GM12874 (cell line): ENCODE data around the gene PLIN5.

Experiments used
- TF ChIP-seq, protein P1 (sequence below): IDR thresholded peaks from 2 replicates; pipeline ENCODE4 v1.5.1; 2011; ENCODE audit warnings: low read depth, mild to moderate bottlenecking, control low read depth, low read length, moderate library complexity; ENCODE audit not compliant: insufficient read depth

PLIN5 gene

DNA sequence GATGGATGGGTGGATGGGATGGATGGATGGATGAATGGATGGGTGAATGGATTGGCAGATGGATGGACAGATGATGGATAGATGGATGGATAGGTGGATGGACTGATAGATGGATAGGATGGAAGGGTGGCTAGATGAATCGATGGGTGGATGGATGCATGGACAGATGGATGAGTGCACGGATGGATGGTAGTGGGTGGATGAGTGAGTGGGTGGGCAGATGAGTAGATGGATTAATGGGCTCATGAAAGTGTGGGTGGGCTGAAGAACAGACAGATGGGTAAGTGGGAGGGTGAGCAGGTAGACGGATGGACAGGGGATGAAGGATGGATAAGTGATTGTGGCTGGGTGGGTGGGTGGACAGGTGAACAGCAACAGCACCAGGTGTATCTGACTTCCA is 18.8 kb upstream of the PLIN5 start:
- TF ChIP-seq, protein P1, sequence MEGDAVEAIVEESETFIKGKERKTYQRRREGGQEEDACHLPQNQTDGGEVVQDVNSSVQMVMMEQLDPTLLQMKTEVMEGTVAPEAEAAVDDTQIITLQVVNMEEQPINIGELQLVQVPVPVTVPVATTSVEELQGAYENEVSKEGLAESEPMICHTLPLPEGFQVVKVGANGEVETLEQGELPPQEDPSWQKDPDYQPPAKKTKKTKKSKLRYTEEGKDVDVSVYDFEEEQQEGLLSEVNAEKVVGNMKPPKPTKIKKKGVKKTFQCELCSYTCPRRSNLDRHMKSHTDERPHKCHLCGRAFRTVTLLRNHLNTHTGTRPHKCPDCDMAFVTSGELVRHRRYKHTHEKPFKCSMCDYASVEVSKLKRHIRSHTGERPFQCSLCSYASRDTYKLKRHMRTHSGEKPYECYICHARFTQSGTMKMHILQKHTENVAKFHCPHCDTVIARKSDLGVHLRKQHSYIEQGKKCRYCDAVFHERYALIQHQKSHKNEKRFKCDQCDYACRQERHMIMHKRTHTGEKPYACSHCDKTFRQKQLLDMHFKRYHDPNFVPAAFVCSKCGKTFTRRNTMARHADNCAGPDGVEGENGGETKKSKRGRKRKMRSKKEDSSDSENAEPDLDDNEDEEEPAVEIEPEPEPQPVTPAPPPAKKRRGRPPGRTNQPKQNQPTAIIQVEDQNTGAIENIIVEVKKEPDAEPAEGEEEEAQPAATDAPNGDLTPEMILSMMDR: no peak

DNA sequence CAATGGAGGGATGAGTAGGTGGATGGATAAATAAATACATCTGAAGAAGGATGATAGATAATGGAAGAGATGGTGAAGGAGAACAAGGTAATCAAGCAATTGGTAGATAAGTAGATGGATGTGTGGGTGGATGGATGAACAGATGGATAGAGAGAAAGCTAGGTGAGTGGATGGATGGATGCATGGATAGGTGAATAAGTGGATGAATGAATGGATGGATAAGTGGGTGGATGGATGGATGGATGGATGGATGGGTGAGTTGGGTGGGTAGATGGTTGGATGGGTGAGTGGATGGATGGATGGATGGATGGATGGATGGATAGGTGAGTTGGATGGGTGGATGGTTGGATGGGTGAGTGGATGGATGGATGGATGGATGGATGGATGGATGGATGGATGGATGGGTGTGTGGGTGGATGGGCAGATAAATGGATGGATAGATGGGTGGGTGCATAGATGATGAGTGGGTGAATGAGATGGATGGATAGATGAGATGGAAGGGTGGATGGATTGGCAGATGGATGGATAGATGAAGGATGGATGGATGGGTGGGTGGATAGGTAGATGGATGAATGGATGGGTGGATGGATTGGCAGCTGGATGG is 18.2 kb upstream of the PLIN5 start:
- TF ChIP-seq, protein P1: no peak

DNA sequence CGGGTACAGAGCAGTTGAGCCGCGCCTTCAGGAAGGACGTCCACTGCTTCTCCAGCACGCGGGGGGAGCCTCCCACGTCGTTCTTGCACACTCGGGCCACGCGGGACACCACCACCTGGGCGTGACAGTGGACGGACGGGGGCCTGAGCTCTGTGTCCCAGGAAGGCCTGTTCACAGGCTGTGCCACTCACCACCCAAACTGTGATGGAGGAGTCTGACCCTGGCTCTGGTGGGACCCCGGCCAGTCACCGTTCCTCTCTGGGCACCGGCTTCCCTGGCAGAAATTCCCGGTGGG is 17.4 kb upstream of the PLIN5 start:
- TF ChIP-seq, protein P1: no peak

DNA sequence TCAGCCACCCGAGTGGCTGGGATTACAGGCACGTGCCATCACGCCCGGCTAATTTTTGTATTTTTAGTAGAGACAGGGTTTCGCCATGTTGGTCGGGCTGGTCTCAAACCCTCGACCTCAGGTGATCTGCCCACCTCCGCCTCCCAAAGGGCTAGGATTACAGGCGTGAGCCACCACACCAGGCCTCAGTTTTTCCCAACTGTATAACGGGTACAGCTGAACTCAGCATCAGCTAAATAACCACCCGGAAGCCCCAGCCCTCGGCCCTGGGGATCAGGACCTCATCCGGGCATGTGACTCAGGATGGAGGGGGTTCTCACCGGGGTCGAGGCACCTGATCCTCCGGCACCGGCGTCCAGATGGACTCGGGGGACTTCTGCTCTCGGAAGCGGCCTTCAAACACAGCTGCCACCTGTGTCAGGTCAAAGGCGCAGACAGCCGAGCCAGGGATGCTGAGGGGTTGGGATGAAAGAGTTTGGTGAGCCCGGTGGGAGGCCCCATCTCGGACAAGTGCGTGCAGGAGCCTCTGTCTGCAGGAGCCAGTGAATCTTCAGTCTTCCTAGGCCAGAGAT is 15.5 kb upstream of the PLIN5 start:
- TF ChIP-seq, protein P1: no peak

DNA sequence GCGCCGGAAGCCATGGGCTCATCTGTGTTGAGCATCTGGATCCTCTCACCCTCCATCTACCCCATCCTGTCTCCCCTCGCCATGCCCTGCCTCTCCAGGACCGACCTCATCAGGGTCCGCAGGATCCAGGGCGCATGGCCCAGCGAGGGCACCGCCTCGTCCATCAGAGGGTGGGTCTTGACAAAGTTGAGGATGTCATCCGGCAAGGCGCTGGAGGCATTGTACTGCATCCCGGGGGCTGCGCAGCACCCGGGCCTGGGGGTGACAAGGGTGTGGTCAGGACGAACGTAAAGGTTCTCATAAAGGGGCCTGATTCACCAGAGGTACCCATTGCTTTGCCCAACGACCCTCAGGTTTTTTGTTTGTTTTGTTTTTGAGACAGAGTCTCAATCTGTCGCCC is 15.0 kb upstream of the PLIN5 start:
- TF ChIP-seq, protein P1: no peak

DNA sequence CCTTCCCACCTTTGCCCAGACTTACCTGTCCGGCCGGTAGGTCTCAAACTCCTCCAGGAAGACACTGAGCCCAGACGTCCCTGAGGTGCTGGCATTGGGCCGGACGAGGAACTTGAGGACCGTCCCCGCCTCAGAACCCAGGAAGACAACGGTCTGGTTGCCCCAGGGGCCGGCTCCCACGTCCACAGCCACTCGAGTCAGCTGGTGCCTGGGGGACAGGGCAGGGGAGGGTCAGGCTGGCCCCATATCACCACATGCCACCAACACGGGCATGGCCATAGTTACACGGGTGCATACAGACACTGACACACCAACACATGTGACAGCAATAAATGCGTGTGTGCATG is 13.2 kb upstream of the PLIN5 start:
- TF ChIP-seq, protein P1: no peak

DNA sequence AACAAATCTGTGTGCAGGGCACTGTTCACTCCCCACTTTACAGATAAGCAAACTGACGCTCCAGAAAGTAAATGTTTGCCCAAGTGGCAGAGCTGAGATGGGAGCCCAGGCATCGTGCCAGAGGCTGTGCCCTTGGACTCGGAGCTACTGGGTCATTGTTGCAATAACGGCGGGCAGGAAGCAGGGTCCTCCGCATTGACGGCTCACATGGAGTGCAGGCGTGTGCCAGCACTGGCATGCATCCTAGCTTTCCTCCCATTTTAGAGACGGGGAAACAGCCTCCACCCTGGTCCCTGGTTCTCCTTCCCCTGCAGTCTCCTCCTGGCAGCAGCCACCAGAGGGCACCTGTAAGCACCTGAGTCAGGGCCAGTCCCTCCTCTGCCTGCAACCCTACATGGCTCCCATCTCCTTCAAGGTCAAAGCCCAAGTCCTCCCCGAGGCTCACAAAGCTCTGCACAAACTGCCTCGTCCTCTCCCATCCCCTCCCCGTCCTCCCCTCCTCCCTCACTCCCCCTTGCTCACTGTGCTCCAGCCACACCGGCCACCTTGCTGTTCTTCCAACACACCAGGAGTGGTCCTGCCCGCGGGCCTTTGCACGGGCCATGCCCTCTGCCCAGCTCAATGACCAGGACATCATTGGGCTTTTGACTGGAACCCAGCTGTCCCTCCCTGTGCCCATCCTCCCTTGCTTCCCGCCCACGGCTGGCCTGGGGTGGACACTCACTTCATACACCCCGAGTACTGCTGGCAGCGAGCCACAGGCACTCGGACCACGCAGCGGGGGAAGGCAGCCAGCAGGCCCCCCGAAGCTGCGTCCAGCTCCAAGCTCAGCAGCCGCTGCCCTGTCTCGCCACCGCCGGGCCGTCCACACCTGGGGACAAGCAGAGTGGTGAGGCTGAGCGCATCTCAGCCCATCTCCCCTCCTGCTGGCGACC is 12.5 kb upstream of the PLIN5 start:
- TF ChIP-seq, protein P1: peak; percentile 49
